Mammary epithelial cell (primary cell): Measurements from ENCODE around the gene HOXB1.

Experiments
- CTCF ChIP-seq, 2 donors: IDR thresholded peaks in 1 of 2; conservative IDR thresholded peaks in 1 of 2; 2 replicates each; pipeline ENCODE4 v1.5.1; 2011 to 2012; ENCODE audit warnings: inconsistent platforms in 2 of 2, low read length in 2 of 2, mild to moderate bottlenecking in 2 of 2, control low read depth in 1 of 2, low read depth in 1 of 2; ENCODE audit not compliant: insufficient read depth in 1 of 2; ENCODE audit errors: extremely low read depth in 1 of 2
- EZH2 ChIP-seq: IDR thresholded peaks from 2 replicates; pipeline ENCODE4 v1.6.1; 2012; ENCODE audit warnings: low read length, inconsistent platforms, borderline replicate concordance

GRCh38 chr17:48555258-48556228 is 24.7 kb upstream of the HOXB1 start:
- no peak for TF ChIP-seq CTCF (conservative IDR thresholded peaks at IDR 0.05 in 1 of 2, IDR thresholded peaks at IDR 0.05 in 1 of 2; ENCODE audit: extremely low read depth in 1 of 2, insufficient read depth in 1 of 2, low read depth in 1 of 2, low read length in 2 of 2)
- no peak for TF ChIP-seq EZH2
